Endothelial cell (in vitro differentiated cells): Measurements from ENCODE around the gene GET4. TPM values are rescaled to one million over a fixed set of nuclear protein-coding genes. Genes with fewer than 3 reads are reported as not detected.
A peak's percentile ranks its signal among the peaks of the same experiment; 100 is the strongest.

Source experiments
- DNase-seq: peaks from one replicate; pipeline ENCODE4 v3.0.0; 2021; ENCODE audit warnings: low spot score
- H3K27ac Mint-ChIP-seq: one replicate; pipeline ENCODE4 v1.8.0; 2021; ENCODE audit warnings: mixed read lengths, inconsistent platforms; ENCODE audit not compliant: unreplicated experiment
- H3K27me3 Mint-ChIP-seq: one replicate; pipeline ENCODE4 v1.8.0; 2021; ENCODE audit warnings: mild to moderate bottlenecking, moderate library complexity, mixed read lengths, inconsistent platforms; ENCODE audit not compliant: unreplicated experiment
- H3K36me3 Mint-ChIP-seq: one replicate; pipeline ENCODE4 v1.8.0; 2021; ENCODE audit warnings: mild to moderate bottlenecking, low read depth, mixed read lengths, inconsistent platforms; ENCODE audit not compliant: unreplicated experiment
- H3K4me1 Mint-ChIP-seq: one replicate; pipeline ENCODE4 v1.8.0; 2021; ENCODE audit warnings: mild to moderate bottlenecking, mixed read lengths, inconsistent platforms; ENCODE audit not compliant: unreplicated experiment
- H3K4me3 Mint-ChIP-seq: one replicate; pipeline ENCODE4 v1.8.0; 2021; ENCODE audit warnings: mild to moderate bottlenecking, mixed read lengths, inconsistent platforms; ENCODE audit not compliant: unreplicated experiment
- H3K9me3 Mint-ChIP-seq: one replicate; pipeline ENCODE4 v1.8.0; 2021; ENCODE audit warnings: mixed read lengths, inconsistent platforms; ENCODE audit not compliant: unreplicated experiment
- total RNA-seq: library from RNA; stranded (reverse); fragmentation: NEBNext Ultra II Directional; extraction: Animal tissue kit (Norgen Biotek cat#: 25700); gene quantifications from one replicate; pipeline ENCODE4 v1.2.1, GENCODE V29; 2021; ENCODE audit not compliant: unreplicated experiment
- TF ChIP-seq, protein P1 (sequence below): fragments of 200-600 bp; sonication (generic); IDR thresholded peaks from one replicate; pipeline ENCODE4 v1.5.0; 2021; ENCODE audit warnings: antibody characterized with exemption; ENCODE audit not compliant: unreplicated experiment

GET4 gene
- total RNA-seq, 1 donor from 2014 or later: 61.3 TPM

DNA sequence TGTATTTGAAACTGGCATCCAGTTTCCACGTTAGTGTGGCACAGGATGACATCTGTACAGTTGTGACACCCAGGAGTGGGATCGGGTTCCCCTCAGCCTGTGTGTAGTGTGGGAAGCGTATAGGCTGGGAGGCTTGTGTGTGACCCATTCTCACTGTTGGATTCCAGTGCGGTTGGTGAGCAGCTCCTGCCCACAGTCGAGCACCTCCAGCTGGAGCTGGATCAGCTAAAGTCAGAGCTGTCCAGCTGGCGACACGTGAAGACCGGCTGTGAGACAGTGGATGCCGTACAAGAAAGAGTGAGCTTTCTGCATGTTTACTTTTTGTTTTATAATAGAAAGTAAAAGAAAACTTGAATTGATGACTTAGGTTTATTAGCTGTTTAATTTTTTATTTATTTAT, 18.7 kb upstream of the GET4 start:
- TF ChIP-seq, protein P1, sequence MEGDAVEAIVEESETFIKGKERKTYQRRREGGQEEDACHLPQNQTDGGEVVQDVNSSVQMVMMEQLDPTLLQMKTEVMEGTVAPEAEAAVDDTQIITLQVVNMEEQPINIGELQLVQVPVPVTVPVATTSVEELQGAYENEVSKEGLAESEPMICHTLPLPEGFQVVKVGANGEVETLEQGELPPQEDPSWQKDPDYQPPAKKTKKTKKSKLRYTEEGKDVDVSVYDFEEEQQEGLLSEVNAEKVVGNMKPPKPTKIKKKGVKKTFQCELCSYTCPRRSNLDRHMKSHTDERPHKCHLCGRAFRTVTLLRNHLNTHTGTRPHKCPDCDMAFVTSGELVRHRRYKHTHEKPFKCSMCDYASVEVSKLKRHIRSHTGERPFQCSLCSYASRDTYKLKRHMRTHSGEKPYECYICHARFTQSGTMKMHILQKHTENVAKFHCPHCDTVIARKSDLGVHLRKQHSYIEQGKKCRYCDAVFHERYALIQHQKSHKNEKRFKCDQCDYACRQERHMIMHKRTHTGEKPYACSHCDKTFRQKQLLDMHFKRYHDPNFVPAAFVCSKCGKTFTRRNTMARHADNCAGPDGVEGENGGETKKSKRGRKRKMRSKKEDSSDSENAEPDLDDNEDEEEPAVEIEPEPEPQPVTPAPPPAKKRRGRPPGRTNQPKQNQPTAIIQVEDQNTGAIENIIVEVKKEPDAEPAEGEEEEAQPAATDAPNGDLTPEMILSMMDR: no peak
- Mint-ChIP-seq H3K36me3 (peaks cover 74% of the 10 kb centered on the region), H3K27me3 (no peaks in the 10 kb centered on the region), H3K27ac (no peak overlapping the region), H3K9me3 (no peaks in the 10 kb centered on the region), H3K4me1 (no peaks in the 10 kb centered on the region), H3K4me3 (no peak overlapping the region)
- no peak for DNase-seq

DNA sequence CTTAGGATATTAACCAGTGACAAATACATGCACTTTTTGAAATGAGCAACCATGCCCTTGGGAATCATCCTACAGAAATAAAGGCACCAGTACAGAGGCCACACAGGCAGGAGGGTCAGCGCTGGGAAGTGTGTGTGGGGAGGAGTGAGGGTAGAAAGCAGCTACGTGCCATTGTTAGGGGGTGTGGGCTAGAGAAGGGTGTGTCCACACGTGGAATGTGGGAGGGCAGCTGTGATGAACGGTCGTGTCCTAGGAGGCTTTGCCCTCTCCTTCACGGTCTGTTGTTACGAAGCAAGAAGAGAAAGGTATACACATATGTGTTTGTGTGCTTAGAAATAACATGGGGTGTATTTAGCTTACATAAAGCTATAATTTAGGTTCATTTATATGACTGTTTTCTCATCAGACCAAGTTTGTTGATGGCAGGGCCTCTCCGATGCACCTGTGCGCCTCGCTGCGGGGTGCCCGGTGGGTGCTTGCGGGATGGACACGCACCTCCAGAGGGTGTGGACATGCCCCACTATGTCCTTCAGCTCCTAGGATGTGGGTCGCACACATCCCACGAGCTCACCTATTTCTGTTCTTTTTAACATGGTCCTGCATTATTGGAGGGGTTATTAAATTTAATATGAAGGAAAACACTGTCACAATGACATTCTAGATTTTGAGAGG, 16.9 kb upstream of the GET4 start:
- Mint-ChIP-seq H3K4me3 (peak overlapping the region; percentile 49), H3K9me3 (no peaks in the 10 kb centered on the region), H3K36me3 (peaks cover 72% of the 10 kb centered on the region), H3K4me1 (no peaks in the 10 kb centered on the region), H3K27me3 (no peaks in the 10 kb centered on the region), H3K27ac (peak overlapping the region; percentile 57)
- DNase-seq: no peak
- TF ChIP-seq, protein P1: no peak

DNA sequence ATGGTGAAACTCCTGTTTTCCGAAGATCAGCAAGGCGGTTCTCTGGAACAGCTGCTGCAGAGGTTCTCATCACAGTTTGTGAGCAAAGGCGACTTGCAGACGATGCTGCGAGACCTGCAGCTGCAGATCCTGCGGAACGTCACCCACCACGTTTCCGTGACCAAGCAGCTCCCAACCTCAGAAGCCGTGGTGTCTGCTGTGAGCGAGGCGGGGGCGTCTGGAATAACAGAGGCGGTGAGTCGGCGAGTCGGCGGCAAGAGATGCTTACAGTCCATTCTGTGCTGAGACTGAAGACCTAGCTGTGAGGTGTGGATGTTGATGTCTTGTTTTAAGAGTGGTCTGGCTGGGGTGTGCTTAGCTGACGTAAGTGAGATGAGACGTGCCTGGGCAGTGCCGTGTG, 16.2 kb upstream of the GET4 start:
- DNase-seq: no peak
- Mint-ChIP-seq H3K4me1 (no peaks in the 10 kb centered on the region), H3K9me3 (no peaks in the 10 kb centered on the region), H3K4me3 (peak overlapping the region; percentile 11), H3K27ac (no peak overlapping the region), H3K27me3 (no peaks in the 10 kb centered on the region), H3K36me3 (peaks cover 70% of the 10 kb centered on the region)
- TF ChIP-seq, protein P1: no peak

DNA sequence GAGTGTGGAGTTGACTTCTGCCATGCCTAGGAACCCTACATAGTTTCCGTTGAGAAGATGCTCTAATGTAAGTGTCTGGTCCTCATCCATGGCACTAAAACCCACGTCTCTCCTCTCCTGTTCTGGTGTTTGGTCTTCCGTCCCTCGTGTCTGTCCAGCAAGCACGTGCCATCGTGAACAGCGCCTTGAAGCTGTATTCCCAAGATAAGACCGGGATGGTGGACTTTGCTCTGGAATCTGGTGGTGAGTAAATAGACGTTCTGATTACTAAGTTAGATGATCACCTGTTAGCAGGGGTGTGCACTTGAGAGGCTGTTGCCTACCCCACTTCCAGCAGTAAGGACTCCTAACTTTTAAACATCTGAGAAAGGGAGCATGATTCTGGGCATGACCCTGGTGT, 15.1 kb upstream of the GET4 start:
- H3K27ac Mint-ChIP-seq: no peak overlapping the region
- H3K9me3 Mint-ChIP-seq: no peaks in the 10 kb centered on the region
- no peaks in the 10 kb centered on the region for H3K27me3 Mint-ChIP-seq
- no peak for DNase-seq
- H3K4me3 Mint-ChIP-seq: no peak overlapping the region
- H3K4me1 Mint-ChIP-seq: no peaks in the 10 kb centered on the region
- peaks cover 67% of the 10 kb centered on the region for H3K36me3 Mint-ChIP-seq
- TF ChIP-seq, protein P1: no peak

DNA sequence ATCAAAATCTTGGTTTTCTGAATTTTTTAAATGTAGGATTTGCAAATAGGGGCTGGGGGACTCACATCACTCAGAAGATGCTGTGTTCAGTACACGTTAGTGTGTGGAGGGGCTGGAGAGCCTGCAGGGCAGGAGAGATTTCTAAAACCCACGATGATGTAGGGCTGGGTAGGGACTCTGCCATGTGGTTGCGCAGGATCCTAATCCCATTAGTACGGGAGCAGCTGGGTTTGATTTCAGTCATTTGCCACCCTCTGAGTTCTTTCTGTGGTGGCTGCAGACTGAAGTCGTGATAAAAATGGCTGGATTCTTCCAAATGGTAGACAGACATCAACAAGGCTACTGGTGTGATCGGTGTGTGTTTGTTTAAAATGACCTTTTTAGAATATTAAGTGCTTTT, 14.2 kb upstream of the GET4 start:
- DNase-seq: no peak
- Mint-ChIP-seq H3K27ac (no peak overlapping the region), H3K4me3 (no peak overlapping the region), H3K27me3 (no peaks in the 10 kb centered on the region), H3K9me3 (no peaks in the 10 kb centered on the region), H3K36me3 (peaks cover 66% of the 10 kb centered on the region), H3K4me1 (no peaks in the 10 kb centered on the region)
- TF ChIP-seq, protein P1: no peak
